Parathyroid adenoma (tissue), 2 donors: ENCODE data around the gene PRRX2.

ENCODE experiments used
- H2AFZ ChIP-seq: fragments of 300-600 bp; sonication (generic); one replicate; pipeline ENCODE4 v1.7.0; 2017; ENCODE audit warnings: antibody characterized with exemption, mild to moderate bottlenecking
- H3K27ac ChIP-seq: fragments of 300-600 bp; sonication (generic); one replicate; pipeline ENCODE4 v1.7.0; 2017
- H3K27me3 ChIP-seq: fragments of 300-600 bp; sonication (generic); one replicate; pipeline ENCODE4 v1.7.0; 2017; ENCODE audit warnings: low read length; ENCODE audit not compliant: control insufficient read depth, insufficient read depth
- H3K36me3 ChIP-seq: fragments of 300-600 bp; sonication (generic); one replicate; pipeline ENCODE4 v1.7.0; 2017; ENCODE audit warnings: low read length; ENCODE audit not compliant: control insufficient read depth, insufficient read depth
- H3K4me1 ChIP-seq: fragments of 300-600 bp; sonication (generic); one replicate; pipeline ENCODE4 v1.7.0; 2017; ENCODE audit warnings: control low read depth
- H3K4me2 ChIP-seq: fragments of 300-600 bp; sonication (generic); one replicate; pipeline ENCODE4 v1.7.0; 2017; ENCODE audit warnings: low read length
- H3K4me3 ChIP-seq: fragments of 300-600 bp; sonication (generic); one replicate; pipeline ENCODE4 v1.7.0; 2017; ENCODE audit warnings: low read depth, low read length
- H3K79me2 ChIP-seq: fragments of 300-600 bp; sonication (generic); one replicate; pipeline ENCODE4 v1.7.0; 2017; ENCODE audit warnings: control low read depth
- H3K9ac ChIP-seq: fragments of 300-600 bp; sonication (generic); one replicate; pipeline ENCODE4 v1.7.0; 2017; ENCODE audit warnings: mild to moderate bottlenecking
- H3K9me3 ChIP-seq: fragments of 300-600 bp; sonication (generic); one replicate; pipeline ENCODE4 v1.7.0; 2017; ENCODE audit warnings: low read length; ENCODE audit not compliant: control insufficient read depth
- TF ChIP-seq, protein P1 (sequence below): fragments of 300-600 bp; sonication (generic); IDR thresholded peaks from one replicate; pipeline ENCODE4 v1.7.0; 2017; ENCODE audit warnings: antibody characterized with exemption, mild to moderate bottlenecking
- donor health status: primary hyperparathyroidism.

The PRRX2 gene

DNA sequence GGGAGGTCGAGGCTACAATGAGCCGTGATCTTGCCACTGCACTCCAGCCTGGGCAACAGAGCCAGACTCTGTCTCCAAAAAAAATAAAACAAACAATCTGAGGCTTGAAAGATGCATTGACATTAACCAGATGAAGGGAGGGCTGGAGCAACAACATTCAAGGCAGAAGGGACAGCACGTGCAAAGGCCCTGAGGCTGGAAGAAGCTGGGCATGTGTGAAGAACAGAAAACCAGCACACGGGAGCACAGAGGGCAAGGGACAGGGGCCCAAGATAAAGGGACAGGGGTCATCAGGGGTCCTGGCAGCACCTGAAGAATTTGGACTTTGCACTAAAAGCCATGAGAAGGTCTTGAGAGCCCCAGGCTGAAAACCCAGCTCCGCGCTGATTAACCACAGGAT lies 84.1 kb downstream of the PRRX2 start:
- H3K9ac ChIP-seq = no peak overlapping the region
- H3K4me2 ChIP-seq = no peak overlapping the region
- TF ChIP-seq, protein P1, sequence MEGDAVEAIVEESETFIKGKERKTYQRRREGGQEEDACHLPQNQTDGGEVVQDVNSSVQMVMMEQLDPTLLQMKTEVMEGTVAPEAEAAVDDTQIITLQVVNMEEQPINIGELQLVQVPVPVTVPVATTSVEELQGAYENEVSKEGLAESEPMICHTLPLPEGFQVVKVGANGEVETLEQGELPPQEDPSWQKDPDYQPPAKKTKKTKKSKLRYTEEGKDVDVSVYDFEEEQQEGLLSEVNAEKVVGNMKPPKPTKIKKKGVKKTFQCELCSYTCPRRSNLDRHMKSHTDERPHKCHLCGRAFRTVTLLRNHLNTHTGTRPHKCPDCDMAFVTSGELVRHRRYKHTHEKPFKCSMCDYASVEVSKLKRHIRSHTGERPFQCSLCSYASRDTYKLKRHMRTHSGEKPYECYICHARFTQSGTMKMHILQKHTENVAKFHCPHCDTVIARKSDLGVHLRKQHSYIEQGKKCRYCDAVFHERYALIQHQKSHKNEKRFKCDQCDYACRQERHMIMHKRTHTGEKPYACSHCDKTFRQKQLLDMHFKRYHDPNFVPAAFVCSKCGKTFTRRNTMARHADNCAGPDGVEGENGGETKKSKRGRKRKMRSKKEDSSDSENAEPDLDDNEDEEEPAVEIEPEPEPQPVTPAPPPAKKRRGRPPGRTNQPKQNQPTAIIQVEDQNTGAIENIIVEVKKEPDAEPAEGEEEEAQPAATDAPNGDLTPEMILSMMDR = no peak
- no peaks in the 10 kb centered on the region for H3K27me3 ChIP-seq
- no peaks in the 10 kb centered on the region for H3K9me3 ChIP-seq
- H3K4me3 ChIP-seq = no peak overlapping the region
- no peaks in the 10 kb centered on the region for H3K79me2 ChIP-seq
- H3K4me1 ChIP-seq = peaks cover 7% of the 10 kb centered on the region
- H2AFZ ChIP-seq = no peak overlapping the region
- no peaks in the 10 kb centered on the region for H3K36me3 ChIP-seq
- H3K27ac ChIP-seq = no peak overlapping the region

- no peak overlapping the region for H2AFZ ChIP-seq
Observed at GRCh38 chr9:129750013-129750638, 84.7 kb downstream of the PRRX2 start.

GRCh38 chr9:129751841-129752801 lies 86.7 kb downstream of the PRRX2 start:
- no peaks in the 10 kb centered on the region for H3K27me3 ChIP-seq
- H3K9ac ChIP-seq = no peak overlapping the region
- peaks cover 15% of the 10 kb centered on the region for H3K4me1 ChIP-seq
- H3K4me3 ChIP-seq = peak overlapping the region; percentile 48
- no peaks in the 10 kb centered on the region for H3K9me3 ChIP-seq
- peak overlapping the region; percentile 73 for H2AFZ ChIP-seq
- peak overlapping the region; percentile 75 for H3K4me2 ChIP-seq
- H3K36me3 ChIP-seq = no peaks in the 10 kb centered on the region
- peak overlapping the region; percentile 82 for H3K27ac ChIP-seq
- TF ChIP-seq, protein P1 = no peak
- no peaks in the 10 kb centered on the region for H3K79me2 ChIP-seq

More at GRCh38 chr9:129750013-129750638, 84.7 kb downstream of the PRRX2 start:
- no peak overlapping the region for H3K9ac ChIP-seq
- H3K4me3 ChIP-seq = no peak overlapping the region
- no peaks in the 10 kb centered on the region for H3K27me3 ChIP-seq
- no peaks in the 10 kb centered on the region for H3K9me3 ChIP-seq
- no peaks in the 10 kb centered on the region for H3K36me3 ChIP-seq
- H3K79me2 ChIP-seq = no peaks in the 10 kb centered on the region
- peaks cover 9% of the 10 kb centered on the region for H3K4me1 ChIP-seq
- H3K4me2 ChIP-seq = no peak overlapping the region
- H3K27ac ChIP-seq = no peak overlapping the region
- TF ChIP-seq, protein P1 = no peak

GRCh38 chr9:129752900-129753729 lies 87.7 kb downstream of the PRRX2 start, which contains the start of gene PTGES:
PTGES (minus strand) TSS chr9:129753042; CDS start chr9:129753012, 30 bp downstream.
- H3K9ac ChIP-seq = no peak within 1 kb of the TSS
- peak within 1 kb of the TSS; percentile 82 for H3K27ac ChIP-seq
- H3K9me3 ChIP-seq = no peaks in the 10 kb centered on the region
- no peaks in the 10 kb centered on the region for H3K36me3 ChIP-seq
- H3K4me1 ChIP-seq = peaks cover 15% of the 10 kb centered on the region
- H2AFZ ChIP-seq = peak within 1 kb of the TSS; percentile 73
- H3K4me3 ChIP-seq = peak within 1 kb of the TSS; percentile 48
- TF ChIP-seq, protein P1 = no peak
- no peaks in the 10 kb centered on the region for H3K79me2 ChIP-seq
- no peaks in the 10 kb centered on the region for H3K27me3 ChIP-seq
- H3K4me2 ChIP-seq = peak within 1 kb of the TSS; percentile 75
